Regular cardiac myocyte (primary cell): ENCODE results near the gene ACP6. TPM values are rescaled to one million over a fixed set of nuclear protein-coding genes. Genes with fewer than 3 reads are reported as not detected.

Experiments
- total RNA-seq: library from RNA; depleted of rRNA; stranded (reverse); fragments of >200 nt; gene quantifications from 2 replicates; pipeline ENCODE4 v1.2.3, GENCODE V29; 2014

The ACP6 gene
- 4.4 and 5.1 TPM in 2 replicates for total RNA-seq

GRCh38 chr1:147670319-147671001 is at the start of gene ACP6:
Gene ACP6 (minus strand): TSS chr1:147670524. CDS start chr1:147670048, 476 bp downstream.

Other genes starting within 250 kb of the ACP6 start
- gene BCL9, start 129.0 kb downstream of the ACP6 start, total RNA-seq, result 1.7 and 2.3 TPM in 2 replicates
- gene GJA5, start 90.1 kb upstream of the ACP6 start, total RNA-seq, result 3.7 and 25.7 TPM in 2 replicates
- not detected in 2 replicates for gene GJA8, start 232.3 kb upstream of the ACP6 start, total RNA-seq